SK-N-SH (cell line): ENCODE data around the gene TMEM200B. TPM values are rescaled to one million over a fixed set of nuclear protein-coding genes. Genes with fewer than 3 reads are reported as not detected.

Experiments used
- CTCF ChIA-PET: fragments of 300-600, 350-600 bp; formaldehyde crosslinking; extraction: SDS; loops from one replicate; lab custom pipeline; 2021; lab: Yijun Ruan, JAX
- POLR2A ChIA-PET: fragments of 350-600 bp; sonication (Branson Sonifier 250); formaldehyde crosslinking; extraction: SDS; loops from one replicate; lab custom pipeline; 2020; ENCODE audit warnings: antibody characterized with exemption, inconsistent platforms; lab: Yijun Ruan, JAX
- DNase-seq: peaks from one replicate; pipeline ENCODE4 v3.0.0; 2012
- H2AFZ ChIP-seq: fragments of 200-600 bp; sonication (generic); 2 replicates; pipeline ENCODE4 v1.8.1; 2016; ENCODE audit warnings: antibody characterized with exemption, mild to moderate bottlenecking, low read depth
- H3F3A ChIP-seq: fragments of 200-600 bp; sonication (generic); replicated peaks from 2 replicates; pipeline ENCODE3; 2016; ENCODE audit warnings: antibody characterized with exemption, mild to moderate bottlenecking; ENCODE audit not compliant: insufficient read depth
- H3K27ac ChIP-seq, 2 experiments: fragments of 200-500 bp in 1 of 2; fragments of 200-600 bp in 1 of 2; sonication (Bioruptor generic) in 1 of 2; sonication (generic), shearing (Covaris generic) in 1 of 2; 2 replicates each; pipeline versions ENCODE4 v1.5.1 to v1.6.1; 2014 to 2016; ENCODE audit warnings: low read depth in 2 of 2, inconsistent platforms in 1 of 2, low read length in 1 of 2, mild to moderate bottlenecking in 1 of 2, mixed read lengths in 1 of 2
- H3K27me3 ChIP-seq: fragments of 200-600 bp; sonication (generic), shearing (Covaris generic); 2 replicates; pipeline ENCODE4 v1.6.1; 2016; ENCODE audit warnings: mixed run types; ENCODE audit not compliant: insufficient read depth
- H3K36me3 ChIP-seq, 2 experiments: fragments of 200-500 bp in 1 of 2; fragments of 200-600 bp in 1 of 2; sonication (Bioruptor generic) in 1 of 2; sonication (generic) in 1 of 2; replicated peaks in 1 of 2; 2 replicates each; pipeline versions ENCODE3 to v1.5.1; 2014 to 2016; ENCODE audit warnings: low read length in 1 of 2, mild to moderate bottlenecking in 1 of 2; ENCODE audit not compliant: insufficient read depth in 2 of 2, control insufficient read depth in 1 of 2
- H3K4me1 ChIP-seq, 2 experiments: fragments of 200-500 bp in 1 of 2; fragments of 200-600 bp in 1 of 2; sonication (Bioruptor generic) in 1 of 2; sonication (generic), shearing (Covaris generic) in 1 of 2; 2 replicates each; pipeline versions ENCODE4 v1.5.1 to v1.6.1; 2014 to 2016; ENCODE audit warnings: low read depth in 1 of 2, low read length in 1 of 2, mixed run types in 1 of 2; ENCODE audit not compliant: insufficient read depth in 2 of 2, control insufficient read depth in 1 of 2
- H3K4me2 ChIP-seq: fragments of 200-600 bp; sonication (generic), shearing (Covaris generic); 2 replicates; pipeline ENCODE4 v1.6.1; 2017; ENCODE audit warnings: mixed run types
- H3K4me3 ChIP-seq, 2 experiments: fragments of 200-500 bp in 1 of 2; fragments of 200-600 bp in 1 of 2; sonication (Bioruptor generic) in 1 of 2; sonication (generic), shearing (Covaris generic) in 1 of 2; 2 replicates each; pipeline versions ENCODE4 v1.5.1 to v1.8.1; 2014 to 2016; ENCODE audit warnings: low read depth in 2 of 2, inconsistent platforms in 1 of 2, low read length in 1 of 2, mild to moderate bottlenecking in 1 of 2, mixed read lengths in 1 of 2, moderate library complexity in 1 of 2
- H3K79me2 ChIP-seq: fragments of 200-600 bp; sonication (generic); 2 replicates; pipeline ENCODE4 v1.8.1; 2017; ENCODE audit warnings: mild to moderate bottlenecking; ENCODE audit not compliant: insufficient read depth
- H3K9ac ChIP-seq: fragments of 200-600 bp; sonication (generic); 2 replicates; pipeline ENCODE4 v1.6.1; 2017; ENCODE audit warnings: mixed run types
- H3K9me2 ChIP-seq: fragments of 200-600 bp; sonication (generic); 2 replicates; pipeline ENCODE4 v1.6.1; 2017; ENCODE audit warnings: mixed run types
- H3K9me3 ChIP-seq: fragments of 200-600 bp; sonication (generic); 2 replicates; pipeline ENCODE4 v1.6.1; 2017; ENCODE audit warnings: mixed run types, mild to moderate bottlenecking, moderate library complexity
- H4K20me1 ChIP-seq: fragments of 200-600 bp; sonication (generic); 2 replicates; pipeline ENCODE4 v1.6.1; 2017; ENCODE audit warnings: mild to moderate bottlenecking, mixed run types; ENCODE audit not compliant: insufficient read depth
- CHD2 ChIP-seq: fragments of 150-350 bp; IDR thresholded peaks from 2 replicates; pipeline ENCODE4 v1.6.1; 2018; ENCODE audit warnings: low read length; ENCODE audit not compliant: partially characterized antibody
- EZH2phosphoT487 ChIP-seq: fragments of 200-600 bp; sonication (generic); IDR thresholded peaks from 2 replicates; pipeline ENCODE4 v1.6.1; 2017; ENCODE audit warnings: low read depth, mixed run types, mild to moderate bottlenecking, antibody characterized with exemption, moderate library complexity, borderline replicate concordance
- FOXJ3 ChIP-seq: sonication (generic); formaldehyde crosslinking; IDR thresholded peaks from 2 replicates; pipeline ENCODE4 v1.5.1; 2020; ENCODE audit warnings: mild to moderate bottlenecking, missing genetic modification reagents
- FOXM1 ChIP-seq: IDR thresholded peaks from 2 replicates; pipeline ENCODE4 v1.4.0; 2012; ENCODE audit warnings: low read depth, mild to moderate bottlenecking
- MEF2A ChIP-seq: IDR thresholded peaks from 2 replicates; pipeline ENCODE4 v1.4.0; 2012; ENCODE audit warnings: low read depth, borderline replicate concordance
- NRF1 ChIP-seq: IDR thresholded peaks from 2 replicates; pipeline ENCODE4 v1.6.1; 2012; ENCODE audit warnings: low read depth, mild to moderate bottlenecking, low read length
- POLR2AphosphoS5 ChIP-seq: IDR thresholded peaks from 2 replicates; pipeline ENCODE4 v1.6.1; 2012; ENCODE audit warnings: low read depth, low read length
- RAD21 ChIP-seq: IDR thresholded peaks from 2 replicates; pipeline ENCODE4 v1.6.1; 2012; ENCODE audit warnings: mild to moderate bottlenecking, low read length
- RCOR1 ChIP-seq: fragments of 150-350 bp; IDR thresholded peaks from 2 replicates; pipeline ENCODE4 v1.6.1; 2017; ENCODE audit warnings: antibody characterized with exemption, low read length
- REST ChIP-seq: IDR thresholded peaks from 2 replicates; pipeline ENCODE4 v1.6.1; 2012; ENCODE audit warnings: mild to moderate bottlenecking, low read depth, low read length, moderate library complexity
- RXRA ChIP-seq: IDR thresholded peaks from 2 replicates; pipeline ENCODE4 v1.4.0; 2012; ENCODE audit warnings: low read depth, mild to moderate bottlenecking, borderline replicate concordance
- SMC3 ChIP-seq: IDR thresholded peaks from 2 replicates; pipeline ENCODE4 v1.6.1; 2012; ENCODE audit warnings: low read depth, low read length, improper control_type of control experiment
- TEAD4 ChIP-seq: IDR thresholded peaks from 2 replicates; pipeline ENCODE4 v1.4.0; 2012; ENCODE audit warnings: mild to moderate bottlenecking, borderline replicate concordance; ENCODE audit not compliant: insufficient read depth
- WGBS: methylation state at CpG from one replicate; pipeline ENCODE4 v1.1.6; 2017; ENCODE audit warnings: low lambda C conversion rate; 5-methylcytosine and 5-hydroxymethylcytosine counted together
- polyA plus RNA-seq, 3 experiments: library from polyadenylated mRNA; depleted of rRNA; stranded (reverse); fragments of >200 nt; gene quantifications; 2 replicates each; pipeline ENCODE4 v1.2.3, GENCODE V29; 2012
- TF ChIP-seq, protein P1 (sequence below): fragments of 200-600 bp; sonication (generic); IDR thresholded peaks from 2 replicates; pipeline ENCODE4 v1.6.1; 2017; ENCODE audit warnings: antibody characterized with exemption, mild to moderate bottlenecking, moderate library complexity
- TF ChIP-seq, protein P2 (sequence below): fragments of 150-350 bp; IDR thresholded peaks from 2 replicates; pipeline ENCODE4 v1.6.1; 2016; ENCODE audit warnings: mild to moderate bottlenecking, low read depth, low read length
- TF ChIP-seq, protein P3 (sequence below): IDR thresholded peaks from 2 replicates; pipeline ENCODE4 v1.4.0; 2012; ENCODE audit warnings: low read depth, borderline replicate concordance

Gene TMEM200B
- polyA plus RNA-seq, 1 of the 3 experiments (the other 2 are of a cell fraction): 1.5 TPM

DNA sequence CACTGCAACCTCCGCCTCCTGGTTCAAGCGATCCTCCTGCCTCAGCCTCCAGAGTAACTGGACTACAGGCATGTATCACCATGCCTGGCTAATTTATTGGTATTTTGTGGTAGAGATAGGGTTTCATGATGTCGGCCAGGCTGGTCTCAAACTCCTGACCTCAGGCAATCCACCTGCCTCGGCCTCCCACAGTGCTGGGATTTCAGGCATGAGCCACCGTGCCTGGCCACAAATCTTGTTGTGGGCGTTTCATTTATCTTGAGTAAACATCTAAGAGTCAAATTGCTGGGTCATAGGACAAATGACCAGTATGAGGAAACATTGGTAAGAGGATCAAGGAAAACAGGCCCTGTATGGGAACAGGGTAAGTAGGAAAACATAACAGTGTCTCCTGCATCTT, 17.9 kb downstream of the TMEM200B start:
- H3K36me3 ChIP-seq: no peaks in the 10 kb centered on the region
- POLR2A ChIA-PET: no interaction called here
- DNase-seq: no peak
- CTCF ChIA-PET: interaction anchor here (1.2 to 2.4 kb wide), 2 partner anchors 15 to 97 kb away, joined by 3 to 16 read pairs; no protein-coding TSS in a partner anchor
- TF ChIP-seq FOXM1 (no peak), CHD2 (no peak), SMC3 (no peak), MEF2A (no peak), EZH2phosphoT487 (no peak), POLR2AphosphoS5 (no peak), TEAD4 (no peak), RXRA (no peak)
- TF ChIP-seq, protein P1, sequence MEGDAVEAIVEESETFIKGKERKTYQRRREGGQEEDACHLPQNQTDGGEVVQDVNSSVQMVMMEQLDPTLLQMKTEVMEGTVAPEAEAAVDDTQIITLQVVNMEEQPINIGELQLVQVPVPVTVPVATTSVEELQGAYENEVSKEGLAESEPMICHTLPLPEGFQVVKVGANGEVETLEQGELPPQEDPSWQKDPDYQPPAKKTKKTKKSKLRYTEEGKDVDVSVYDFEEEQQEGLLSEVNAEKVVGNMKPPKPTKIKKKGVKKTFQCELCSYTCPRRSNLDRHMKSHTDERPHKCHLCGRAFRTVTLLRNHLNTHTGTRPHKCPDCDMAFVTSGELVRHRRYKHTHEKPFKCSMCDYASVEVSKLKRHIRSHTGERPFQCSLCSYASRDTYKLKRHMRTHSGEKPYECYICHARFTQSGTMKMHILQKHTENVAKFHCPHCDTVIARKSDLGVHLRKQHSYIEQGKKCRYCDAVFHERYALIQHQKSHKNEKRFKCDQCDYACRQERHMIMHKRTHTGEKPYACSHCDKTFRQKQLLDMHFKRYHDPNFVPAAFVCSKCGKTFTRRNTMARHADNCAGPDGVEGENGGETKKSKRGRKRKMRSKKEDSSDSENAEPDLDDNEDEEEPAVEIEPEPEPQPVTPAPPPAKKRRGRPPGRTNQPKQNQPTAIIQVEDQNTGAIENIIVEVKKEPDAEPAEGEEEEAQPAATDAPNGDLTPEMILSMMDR: no peak
- TF ChIP-seq, protein P2, sequence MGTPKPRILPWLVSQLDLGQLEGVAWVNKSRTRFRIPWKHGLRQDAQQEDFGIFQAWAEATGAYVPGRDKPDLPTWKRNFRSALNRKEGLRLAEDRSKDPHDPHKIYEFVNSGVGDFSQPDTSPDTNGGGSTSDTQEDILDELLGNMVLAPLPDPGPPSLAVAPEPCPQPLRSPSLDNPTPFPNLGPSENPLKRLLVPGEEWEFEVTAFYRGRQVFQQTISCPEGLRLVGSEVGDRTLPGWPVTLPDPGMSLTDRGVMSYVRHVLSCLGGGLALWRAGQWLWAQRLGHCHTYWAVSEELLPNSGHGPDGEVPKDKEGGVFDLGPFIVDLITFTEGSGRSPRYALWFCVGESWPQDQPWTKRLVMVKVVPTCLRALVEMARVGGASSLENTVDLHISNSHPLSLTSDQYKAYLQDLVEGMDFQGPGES: no peak
- TF ChIP-seq, all 33 proteins: peak for 0
- H3K9ac ChIP-seq: no peak overlapping the region
- no peaks in the 10 kb centered on the region for H3K9me3 ChIP-seq
- no peaks in the 10 kb centered on the region for H3K4me1 ChIP-seq
- H3F3A ChIP-seq: no peaks in the 10 kb centered on the region
- 71% methylated on average over 6 of the region's 6 CpGs for WGBS
- H3K9me2 ChIP-seq: no peaks in the 10 kb centered on the region
- H3K79me2 ChIP-seq: no peaks in the 10 kb centered on the region
- no peak overlapping the region for H3K27ac ChIP-seq
- H3K27me3 ChIP-seq: no peaks in the 10 kb centered on the region
- H3K4me3 ChIP-seq: no peak overlapping the region
- no peaks in the 10 kb centered on the region for H4K20me1 ChIP-seq
- H2AFZ ChIP-seq: no peak overlapping the region
- no peak overlapping the region for H3K4me2 ChIP-seq

GRCh38 chr1:29100487-29100886, 23.2 kb downstream of the TMEM200B start:
- no peaks in the 10 kb centered on the region for H3F3A ChIP-seq
- no peaks in the 10 kb centered on the region for H4K20me1 ChIP-seq
- POLR2A ChIA-PET: no interaction called here
- H2AFZ ChIP-seq: no peak overlapping the region
- TF ChIP-seq CHD2: no peak
- TF ChIP-seq NRF1: no peak
- TF ChIP-seq REST: no peak
- TF ChIP-seq RCOR1: no peak
- no peak for TF ChIP-seq RAD21
- TF ChIP-seq MEF2A: no peak
- no peak for TF ChIP-seq FOXJ3 (CRISPR knock-in tag)
- TF ChIP-seq, protein P3, sequence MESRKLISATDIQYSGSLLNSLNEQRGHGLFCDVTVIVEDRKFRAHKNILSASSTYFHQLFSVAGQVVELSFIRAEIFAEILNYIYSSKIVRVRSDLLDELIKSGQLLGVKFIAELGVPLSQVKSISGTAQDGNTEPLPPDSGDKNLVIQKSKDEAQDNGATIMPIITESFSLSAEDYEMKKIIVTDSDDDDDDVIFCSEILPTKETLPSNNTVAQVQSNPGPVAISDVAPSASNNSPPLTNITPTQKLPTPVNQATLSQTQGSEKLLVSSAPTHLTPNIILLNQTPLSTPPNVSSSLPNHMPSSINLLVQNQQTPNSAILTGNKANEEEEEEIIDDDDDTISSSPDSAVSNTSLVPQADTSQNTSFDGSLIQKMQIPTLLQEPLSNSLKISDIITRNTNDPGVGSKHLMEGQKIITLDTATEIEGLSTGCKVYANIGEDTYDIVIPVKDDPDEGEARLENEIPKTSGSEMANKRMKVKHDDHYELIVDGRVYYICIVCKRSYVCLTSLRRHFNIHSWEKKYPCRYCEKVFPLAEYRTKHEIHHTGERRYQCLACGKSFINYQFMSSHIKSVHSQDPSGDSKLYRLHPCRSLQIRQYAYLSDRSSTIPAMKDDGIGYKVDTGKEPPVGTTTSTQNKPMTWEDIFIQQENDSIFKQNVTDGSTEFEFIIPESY: no peak
- no peaks in the 10 kb centered on the region for H3K9me3 ChIP-seq
- CTCF ChIA-PET: interaction anchor here (0.8 to 1.1 kb wide), 2 partner anchors 10 to 11 kb away, joined by 3 read pairs; no protein-coding TSS in a partner anchor
- no peak overlapping the region for H3K4me3 ChIP-seq
- no peak for DNase-seq
- H3K27ac ChIP-seq: no peak overlapping the region
- peaks cover 0 to 2% of the 10 kb centered on the region in 2 experiments; a peak in 1 of 4 replicates for H3K4me1 ChIP-seq
- H3K9me2 ChIP-seq: no peaks in the 10 kb centered on the region
- 96% methylated on average over 1 of the region's 1 CpG for WGBS
- no peaks in the 10 kb centered on the region for H3K36me3 ChIP-seq
- no peaks in the 10 kb centered on the region for H3K27me3 ChIP-seq
- no peaks in the 10 kb centered on the region for H3K79me2 ChIP-seq
- no peak overlapping the region for H3K9ac ChIP-seq
- H3K4me2 ChIP-seq: no peak overlapping the region
